HG02840 (cell line): ENCODE measurements around the gene GSX2.
"Not testable (repeated sequence)": the region's sequence is repeated elsewhere in the genome, so short reads cannot be mapped to it uniquely, and the experiment has no call there.

Source experiments
- ATAC-seq: cut with Tn5 transposase; IDR thresholded peaks from one replicate; pipeline ENCODE4 v1.9.1; 2021; ENCODE audit warnings: mild to moderate bottlenecking, moderate library complexity, moderate number of reproducible peaks; ENCODE audit not compliant: unreplicated experiment, low FRiP score

Gene GSX2

DNA sequence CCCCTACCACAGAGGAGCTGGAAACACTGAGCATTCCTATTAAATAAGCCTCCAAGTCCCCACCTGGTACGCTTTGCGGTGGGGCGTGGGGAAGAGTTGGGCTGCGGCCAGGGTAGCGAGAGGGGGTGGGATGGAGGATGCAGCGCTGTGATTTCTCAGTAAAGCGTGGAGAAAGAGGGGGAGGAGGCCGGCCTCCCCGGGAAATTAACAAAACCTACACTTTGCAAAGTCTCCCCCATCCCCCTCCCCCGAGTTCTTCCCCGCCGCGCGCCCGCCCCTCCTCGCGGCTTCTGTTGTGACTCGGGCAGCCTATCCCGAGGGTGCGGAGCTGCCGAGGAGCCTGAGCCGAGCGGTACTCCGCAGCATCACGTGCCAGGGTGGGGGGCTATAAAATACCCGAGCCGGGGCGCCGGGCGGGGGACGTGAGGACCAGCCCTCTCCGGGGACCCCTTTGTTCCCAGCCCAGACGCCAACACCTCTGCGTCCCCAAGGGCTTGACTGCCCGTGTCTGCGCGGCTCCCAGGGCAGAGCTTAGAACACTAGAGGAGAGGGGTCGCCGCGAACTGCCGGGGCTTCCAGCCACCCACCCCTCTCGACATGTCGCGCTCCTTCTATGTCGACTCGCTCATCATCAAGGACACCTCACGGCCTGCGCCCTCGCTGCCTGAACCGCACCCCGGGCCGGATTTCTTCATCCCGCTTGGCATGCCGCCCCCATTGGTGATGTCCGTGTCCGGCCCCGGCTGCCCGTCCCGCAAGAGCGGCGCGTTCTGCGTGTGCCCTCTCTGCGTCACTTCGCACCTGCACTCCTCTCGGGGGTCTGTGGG is at the start of gene GSX2:
TSS of gene GSX2 (plus strand) at position 416 of the 827 bp plus-strand sequence. CDS start at position 598, 182 bp downstream.
- no peak for ATAC-seq

DNA sequence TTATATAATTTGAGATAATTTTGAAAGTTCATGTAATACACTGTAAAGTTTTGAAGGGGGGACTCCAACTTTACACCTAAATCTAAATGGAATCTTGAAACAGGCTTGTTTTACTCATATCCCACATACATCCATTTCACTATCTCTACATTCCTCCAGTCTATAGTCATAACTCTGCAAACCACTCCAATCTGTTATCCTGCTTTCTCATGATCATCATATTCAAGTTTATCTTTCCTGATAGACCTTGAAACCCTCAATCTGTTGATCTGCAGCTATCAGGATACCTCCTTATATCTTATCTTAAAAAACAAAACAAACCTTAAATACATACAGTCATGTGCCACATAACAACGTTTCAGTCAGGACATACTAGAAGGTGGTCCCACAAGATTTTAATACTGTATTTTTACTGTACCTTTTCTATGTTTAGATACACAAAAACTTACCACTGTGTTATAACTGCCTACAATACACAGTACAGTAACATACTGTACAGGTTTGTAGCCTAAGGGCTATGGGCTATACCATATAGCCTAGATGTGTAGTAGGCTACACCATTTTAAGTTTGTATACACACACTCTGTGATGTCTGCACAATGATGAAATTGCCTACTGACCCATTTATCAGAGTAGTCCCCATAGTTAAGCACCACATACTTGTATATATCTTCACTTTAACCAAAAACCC is 49.6 kb upstream of the GSX2 start:
- no peak for ATAC-seq

DNA sequence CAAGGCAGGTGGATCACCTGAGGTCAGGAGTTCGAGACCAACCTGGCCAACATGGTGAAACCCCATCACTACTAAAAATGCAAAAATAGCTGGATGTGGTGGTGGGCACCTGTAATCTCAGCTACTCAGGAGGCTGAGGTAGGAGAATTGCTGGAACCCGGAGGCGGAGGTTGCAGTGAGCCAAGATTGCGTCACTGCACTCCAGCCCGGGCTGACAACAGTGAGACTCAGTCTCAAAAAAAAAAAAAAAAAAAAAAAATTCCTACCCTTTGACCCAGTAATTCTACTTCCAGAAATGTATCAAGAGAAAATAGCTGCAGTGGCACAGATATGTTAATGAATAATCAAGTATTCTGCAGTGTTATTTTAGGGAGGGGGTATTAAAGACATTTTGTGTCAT is 46.6 kb upstream of the GSX2 start:
- ATAC-seq, result not testable (repeated sequence)

DNA sequence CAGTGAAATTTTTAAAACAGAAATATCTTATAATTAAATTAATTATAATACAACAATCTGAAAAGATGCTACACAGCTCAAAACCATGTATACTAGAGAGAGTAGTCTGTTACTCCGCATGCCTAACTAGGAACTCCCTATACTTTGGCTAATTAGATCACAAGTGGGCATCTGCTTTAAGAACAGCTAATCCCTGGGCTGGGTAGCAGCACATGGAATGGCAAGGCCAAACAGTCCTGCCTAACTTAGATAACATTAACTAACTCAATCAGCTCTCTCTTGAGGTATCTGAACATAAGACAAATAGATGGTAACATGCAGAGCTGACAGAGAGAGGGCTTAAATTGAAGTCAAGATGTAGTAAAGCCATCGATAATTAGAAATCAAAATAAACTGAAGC is 45.5 kb upstream of the GSX2 start:
- no peak for ATAC-seq

DNA sequence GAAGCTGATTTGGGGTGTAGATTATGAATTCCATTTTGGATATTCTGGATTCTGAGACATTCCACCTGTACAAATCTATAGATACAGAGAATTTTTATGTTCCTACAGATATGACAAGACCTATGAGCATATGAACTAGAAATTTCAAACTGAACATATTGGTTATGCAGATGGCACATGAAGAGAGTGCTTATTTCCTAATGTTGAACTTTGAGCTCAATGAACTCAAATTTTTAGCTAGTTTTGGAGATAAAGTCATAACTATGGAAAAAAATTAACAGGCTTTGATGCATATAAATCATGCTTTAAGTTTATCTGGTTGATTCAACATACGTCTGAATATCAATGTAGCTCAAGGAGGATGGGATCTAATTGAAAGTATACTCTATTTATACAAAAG is 44.5 kb upstream of the GSX2 start:
- no peak for ATAC-seq

DNA sequence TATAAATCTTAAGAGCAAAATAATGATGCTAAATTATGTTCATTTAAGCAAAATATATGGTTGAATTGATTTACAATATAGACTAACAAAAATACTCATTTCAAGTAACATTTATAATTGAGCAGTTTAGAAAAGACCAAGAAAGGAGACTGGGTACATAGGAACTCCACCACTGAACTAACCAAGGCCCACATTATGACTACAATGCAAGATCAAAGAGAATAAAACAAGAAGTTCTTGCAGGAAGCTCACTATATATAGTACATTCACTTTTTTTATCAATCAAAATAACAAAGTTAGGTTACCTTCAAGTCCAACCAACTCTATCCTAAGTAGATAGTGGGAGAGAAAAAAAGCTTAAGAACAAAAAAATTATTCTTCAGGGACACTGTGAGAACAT is 43.6 kb upstream of the GSX2 start:
- ATAC-seq, result no peak

DNA sequence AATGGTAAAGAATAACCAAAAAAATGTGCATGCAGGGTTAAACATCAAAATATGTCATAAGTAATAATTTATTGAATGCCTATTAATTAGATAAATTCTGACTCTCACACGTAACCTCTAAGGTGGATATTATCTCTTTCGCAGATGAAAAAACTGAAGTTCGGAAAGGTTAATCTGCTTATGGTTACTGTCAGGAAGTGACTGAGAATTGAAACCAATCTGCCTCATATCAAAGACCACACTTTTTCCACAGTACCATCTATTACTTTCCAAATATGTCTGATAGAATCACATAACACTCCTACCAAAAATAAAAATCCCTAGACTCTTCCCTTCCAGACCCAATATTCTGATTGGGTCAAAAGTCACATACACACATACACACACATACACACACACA is 41.8 kb upstream of the GSX2 start:
- no peak for ATAC-seq

DNA sequence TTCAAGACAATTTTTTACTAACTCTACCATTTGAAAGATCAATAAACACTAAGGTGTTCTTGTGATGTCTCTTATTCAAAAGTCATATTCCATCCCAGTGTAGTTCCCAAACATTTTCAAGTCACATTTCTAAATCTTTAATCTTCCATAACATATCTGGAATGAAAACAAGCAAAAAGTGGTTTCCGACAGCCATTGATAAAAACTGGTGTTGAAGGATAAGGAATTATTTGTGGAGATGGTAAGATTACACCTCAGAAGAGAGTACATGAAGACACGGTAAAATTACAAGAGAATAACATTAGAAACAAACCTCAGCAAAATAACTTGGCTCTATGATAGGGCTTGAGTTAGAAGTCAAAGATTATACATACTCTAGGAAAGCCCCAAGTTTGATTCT is 39.8 kb upstream of the GSX2 start:
- no peak for ATAC-seq

DNA sequence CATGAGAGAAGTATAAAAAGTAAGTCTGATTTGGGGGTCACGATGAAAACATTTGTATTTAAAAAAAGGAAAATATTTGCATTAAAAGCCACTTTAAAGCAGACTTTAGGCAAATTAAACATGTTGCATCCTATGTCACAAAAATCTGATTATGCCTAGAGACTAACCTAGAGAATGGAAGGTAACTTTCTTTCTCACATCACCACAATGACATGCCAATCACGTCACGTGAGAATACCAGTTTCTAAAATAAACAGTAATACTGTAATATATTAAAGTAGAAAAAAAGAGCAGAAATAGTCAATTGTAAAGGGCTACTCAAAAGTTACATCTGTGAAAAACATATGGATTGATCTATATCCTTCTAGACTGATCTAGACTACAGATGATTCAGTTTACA is 38.9 kb upstream of the GSX2 start:
- ATAC-seq, result no peak

DNA sequence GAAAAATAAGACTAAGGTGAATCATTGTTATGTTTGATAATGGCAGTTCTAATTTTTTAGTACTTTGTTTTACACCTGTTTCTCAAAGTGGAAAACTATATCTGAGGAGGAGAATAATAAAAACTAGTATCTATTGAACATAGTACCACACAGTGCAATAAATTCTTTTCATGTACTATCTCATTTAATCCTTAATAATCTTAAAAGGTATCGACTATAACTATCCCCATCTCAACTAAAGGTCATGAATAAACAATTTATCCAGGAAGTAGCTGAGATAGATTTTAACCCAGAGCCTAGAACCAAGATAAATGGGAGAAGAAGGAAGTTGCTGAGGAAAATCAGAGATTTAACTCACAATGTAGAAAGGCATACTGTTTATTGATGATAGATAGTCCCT is 38.1 kb upstream of the GSX2 start:
- ATAC-seq, result no peak

DNA sequence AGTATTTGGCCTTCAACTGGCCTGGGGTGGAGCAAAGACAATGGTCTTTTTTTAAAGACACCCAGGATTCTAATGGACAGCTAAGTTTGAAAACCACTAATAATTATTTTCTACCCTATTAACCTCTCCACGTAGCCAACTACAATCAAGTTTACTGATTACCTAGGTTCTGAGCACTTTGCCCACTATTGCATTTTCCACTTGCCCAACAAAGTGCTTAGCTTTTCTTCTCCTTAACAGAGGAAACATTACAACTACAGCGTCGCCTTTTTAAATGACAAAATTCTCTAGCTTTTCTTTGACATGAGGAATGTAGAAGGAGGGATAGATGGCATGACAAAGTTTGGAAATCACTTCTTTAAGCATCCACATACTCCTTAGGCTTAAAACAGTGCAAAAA is 37.6 kb upstream of the GSX2 start:
- ATAC-seq, result no peak

DNA sequence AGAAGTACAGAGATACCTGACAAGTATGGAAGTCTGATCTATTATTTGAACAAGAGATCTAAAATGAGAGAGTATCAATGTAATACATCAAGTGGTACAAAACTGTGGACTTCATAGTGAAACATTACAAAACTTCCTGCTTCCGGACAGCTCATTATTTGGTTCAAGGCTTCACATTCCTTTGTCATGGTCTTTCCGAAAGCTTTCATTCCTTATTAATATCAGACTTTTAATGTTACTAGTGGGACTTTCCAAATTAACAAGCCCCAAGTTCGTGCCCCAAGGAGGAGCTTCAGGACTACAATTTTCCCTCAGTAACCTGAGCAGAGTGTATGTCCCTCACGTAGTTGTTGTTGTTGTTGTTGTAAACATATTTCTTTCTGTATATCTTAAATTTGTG is 36.7 kb upstream of the GSX2 start:
- no peak for ATAC-seq

DNA sequence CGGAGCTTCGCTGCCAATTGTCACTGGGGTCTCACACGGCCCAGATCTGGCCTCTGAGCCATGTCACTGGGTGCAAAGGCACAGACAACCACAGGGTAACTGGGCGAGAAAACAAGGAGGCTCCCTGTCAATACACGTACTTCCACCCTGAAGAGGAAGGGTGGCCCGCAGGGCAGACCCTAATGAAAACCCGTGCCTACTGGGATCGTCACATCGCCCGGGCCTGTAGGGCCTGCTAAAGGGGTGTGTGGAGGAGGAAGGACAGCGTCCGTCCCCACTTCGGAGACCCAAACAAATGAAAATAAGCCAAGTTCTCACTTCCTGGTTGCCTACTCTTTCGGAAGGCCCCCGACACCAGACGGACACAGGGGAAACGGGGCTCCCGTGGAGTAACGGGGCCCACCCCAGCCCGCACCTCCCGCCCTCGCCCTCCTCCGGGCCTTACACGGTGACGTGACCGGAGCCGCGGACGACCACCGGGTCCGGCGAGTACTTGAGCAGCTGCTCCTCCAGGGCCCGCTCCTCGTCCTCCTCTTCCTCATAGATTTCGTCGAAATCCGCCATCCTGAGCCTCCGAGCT is 36.1 kb upstream of the GSX2 start:
- peak; percentile 29 for ATAC-seq

DNA sequence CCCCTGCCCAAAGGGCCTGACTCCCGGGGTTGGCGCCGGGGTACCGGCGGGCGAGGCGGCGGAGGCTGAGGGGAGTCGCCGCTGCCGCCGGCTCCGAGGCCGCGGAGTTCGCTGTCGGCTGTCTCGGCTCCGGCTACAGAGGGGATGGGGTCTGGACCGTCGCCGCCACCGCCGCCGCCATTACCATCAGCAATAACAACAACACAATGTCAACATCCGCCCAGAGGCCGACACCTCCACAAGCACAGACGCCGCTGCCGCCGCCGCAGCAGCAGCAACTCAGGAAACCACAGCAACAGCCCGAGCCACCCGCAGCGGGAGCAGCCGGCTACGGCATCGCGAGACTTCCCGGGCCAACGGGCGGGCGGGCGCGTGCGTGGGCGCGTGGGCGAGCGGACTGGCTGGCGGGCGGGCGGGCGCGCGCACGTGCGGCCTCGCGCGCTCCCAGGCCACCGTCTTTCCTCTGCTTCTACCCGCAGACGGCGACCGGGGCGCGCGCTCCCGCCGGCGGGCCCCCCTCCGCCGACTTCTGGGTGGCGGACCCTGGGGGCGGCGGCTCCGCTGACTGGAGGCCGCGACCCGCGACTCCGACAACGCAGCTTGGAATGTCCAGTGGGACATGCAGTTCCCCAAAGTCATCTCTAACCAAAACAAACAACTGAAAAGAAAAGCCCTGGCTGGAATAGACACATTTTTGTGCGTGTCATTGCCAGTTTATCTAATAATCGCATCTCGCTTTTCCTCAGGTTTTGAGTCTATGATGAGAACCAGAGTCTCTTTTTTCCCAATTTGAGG is 35.4 kb upstream of the GSX2 start, which contains the start of gene CHIC2:
TSS of gene CHIC2 (minus strand) at position 289 of the 795 bp plus-strand sequence. CDS start 305 bp downstream, outside the sequence.
- peak; percentile 97 for ATAC-seq

DNA sequence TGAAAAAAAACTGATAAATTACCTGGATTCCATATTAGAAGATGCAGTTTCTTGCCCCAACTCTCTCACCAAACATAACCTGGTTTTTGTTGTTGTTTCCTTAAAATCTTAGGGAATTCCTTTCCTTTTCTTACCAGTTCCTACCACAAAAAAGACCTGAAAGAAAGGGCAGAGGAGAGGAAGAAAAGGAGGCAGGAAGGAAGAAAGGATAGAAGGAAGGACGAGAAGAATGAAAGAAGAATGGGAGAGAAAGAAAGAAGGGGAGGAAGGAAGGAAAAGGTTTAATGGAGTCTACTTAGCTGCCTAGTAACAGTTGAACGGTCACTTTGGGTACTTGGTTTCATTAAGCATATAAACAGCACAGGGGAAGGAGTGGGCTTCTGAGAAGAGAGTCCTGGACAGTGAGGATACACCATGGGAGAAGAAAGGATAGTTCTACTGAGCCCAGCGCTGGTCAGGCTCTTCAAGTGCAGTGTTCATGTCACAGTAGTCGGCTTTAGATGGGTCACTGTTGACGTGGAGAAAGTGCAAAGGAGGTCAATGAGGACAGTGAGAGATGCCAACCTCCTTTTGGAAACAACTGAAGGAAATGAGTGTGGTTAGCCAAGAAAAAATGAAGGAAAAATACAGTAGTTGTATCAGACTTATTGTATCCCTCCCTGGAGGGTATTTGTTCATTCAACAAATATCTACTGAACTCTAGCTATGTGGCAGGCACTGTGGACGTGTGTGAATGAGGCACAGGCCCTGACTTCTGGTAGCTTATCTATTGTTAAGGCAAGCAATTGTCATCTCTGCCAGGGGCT is 34.5 kb upstream of the GSX2 start:
- ATAC-seq, result no peak

DNA sequence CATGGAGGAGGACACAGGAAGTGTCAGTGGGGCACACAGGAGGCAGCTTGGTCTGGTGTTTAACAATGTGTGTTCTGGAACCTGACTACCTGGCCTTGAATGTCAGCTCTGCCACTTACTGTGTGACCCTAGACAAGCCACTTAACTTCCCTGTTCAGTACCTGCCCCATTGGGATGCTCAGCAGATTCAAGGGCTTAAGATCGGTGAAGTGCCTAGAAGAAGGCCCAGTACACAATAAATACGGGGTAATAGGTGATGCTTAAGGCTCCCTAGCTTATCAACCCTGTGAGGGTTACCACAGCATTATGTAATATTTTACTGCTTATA is 33.9 kb upstream of the GSX2 start:
- no peak for ATAC-seq

DNA sequence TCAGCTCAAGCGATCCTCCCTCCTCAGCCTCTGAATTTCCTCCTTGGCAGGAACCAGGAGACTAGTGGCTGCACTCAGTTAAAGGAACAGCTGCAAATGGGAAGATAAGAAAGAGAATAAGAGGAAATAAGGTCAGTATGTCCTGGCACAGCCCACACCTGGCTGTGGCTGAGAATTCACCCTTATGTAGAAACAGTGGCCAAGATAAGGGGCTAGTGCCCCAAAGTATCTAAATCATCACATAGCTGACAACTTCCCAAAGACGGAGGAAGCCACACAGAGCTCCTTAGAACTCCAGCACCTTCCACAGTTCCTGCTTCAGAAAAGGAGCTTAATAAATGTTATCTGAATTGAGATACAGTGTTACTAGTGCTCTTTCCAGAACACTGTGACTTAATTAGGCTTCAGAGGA is 33.2 kb upstream of the GSX2 start:
- no peak for ATAC-seq

DNA sequence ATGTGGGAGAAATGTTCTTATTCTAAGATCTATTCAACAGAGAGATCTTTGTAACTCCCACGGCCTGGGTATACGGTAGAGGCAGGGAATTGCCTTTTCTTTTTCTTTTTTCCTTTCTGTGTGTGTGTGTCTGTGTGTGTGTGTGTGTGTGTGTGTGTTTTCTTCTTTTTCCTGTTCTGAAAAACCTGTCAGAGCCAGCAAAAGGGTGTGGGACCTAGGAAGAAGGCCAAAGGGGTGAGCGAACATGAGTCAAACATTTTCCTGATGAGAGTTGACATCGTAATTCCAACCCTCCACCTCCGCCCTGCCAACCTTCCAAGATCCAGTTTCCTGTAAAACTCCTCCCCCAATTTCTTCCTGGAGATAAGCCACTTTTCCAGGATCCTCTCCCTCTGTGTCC is 32.8 kb upstream of the GSX2 start:
- ATAC-seq, result no peak

DNA sequence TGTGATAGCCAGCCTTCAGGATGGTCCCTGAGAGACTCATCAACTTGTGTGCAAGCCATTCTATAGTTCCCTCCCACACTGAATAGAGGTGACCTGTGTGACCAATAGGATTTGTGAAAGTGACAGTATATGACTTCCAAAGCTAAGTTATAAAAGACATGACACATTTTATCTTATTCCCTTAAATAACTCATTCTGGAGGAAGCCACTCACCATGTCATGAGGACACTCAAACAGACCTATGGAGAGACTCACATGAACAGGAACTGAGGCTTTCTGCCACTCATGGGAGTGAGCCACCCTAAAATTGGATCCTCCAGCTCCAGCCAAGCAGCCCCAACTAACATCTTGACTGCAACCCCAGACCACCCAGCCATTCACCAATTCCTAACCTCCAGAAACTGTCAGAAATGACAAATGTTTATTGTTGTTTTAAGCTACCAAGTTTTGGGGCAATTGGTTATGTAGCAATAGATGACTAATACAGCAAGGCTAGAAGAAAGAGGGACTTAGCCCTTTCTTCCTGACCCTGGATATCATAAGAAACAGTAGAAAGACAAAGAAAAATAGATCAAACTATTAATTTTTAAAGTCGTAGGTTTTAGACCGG is 26.6 kb upstream of the GSX2 start:
- no peak for ATAC-seq

DNA sequence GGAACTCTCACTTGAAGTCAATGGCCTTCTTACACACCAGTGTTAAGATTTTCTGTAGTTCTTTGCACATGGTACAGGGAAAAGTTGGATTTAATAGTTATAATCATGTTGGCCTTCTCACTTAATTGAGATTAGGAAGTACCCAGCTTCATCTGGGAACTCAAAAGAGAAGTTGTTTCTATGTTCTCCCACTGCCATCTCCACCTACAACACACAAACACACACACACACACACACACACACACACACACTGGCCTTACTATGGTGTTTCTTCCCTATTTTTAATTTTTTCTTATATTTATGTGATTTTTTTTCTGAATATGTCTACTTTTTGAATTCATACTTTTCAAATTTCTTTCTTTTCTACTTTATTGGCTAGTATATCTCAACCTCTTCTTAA is 25.6 kb upstream of the GSX2 start:
- no peak for ATAC-seq
